ENCODE data around the gene ERCC6L2. TPM values are rescaled to one million over a fixed set of nuclear protein-coding genes. Genes with fewer than 3 reads are reported as not detected.

Gene ERCC6L2
- total and polyA plus RNA-seq, 2 of the 8 experiments (the other 6 are each of a cell fraction or from before 2014, with no cell fraction given) = 9.8 to 50.0 TPM

- FAIRE-seq = no peak
- Histone ChIP-seq H2BK15ac (ENCODE audit: low read length) (no peak overlapping the region), H3K4me3 (ENCODE audit: extremely low read depth in 1 of 4, insufficient read depth in 2 of 4, low read depth in 3 of 4, low read length in 4 of 4) (no peak overlapping the region), H3K79me2 (ENCODE audit: control insufficient read depth in 1 of 2, insufficient read depth in 2 of 2, low read length in 2 of 2) (no peaks in the 10 kb centered on the region), H2AK5ac (ENCODE audit: low read depth, low read length) (no peak overlapping the region), H3K9ac (replicated peaks in 1 of 4; ENCODE audit: extremely low read depth in 1 of 4, low read depth in 3 of 4, low read length in 3 of 4) (no peak overlapping the region), H3K79me1 (ENCODE audit: low read depth, low read length) (no peaks in the 10 kb centered on the region), H2BK12ac (ENCODE audit: low read depth, low read length) (no peak overlapping the region), H3K23me2 (ENCODE audit: low read depth, low read length) (no peaks in the 10 kb centered on the region), H4K5ac (ENCODE audit: insufficient read length, low read depth, low read length) (no peak overlapping the region), H2AFZ (ENCODE audit: low read length) (no peak overlapping the region), H3K4me2 (ENCODE audit: insufficient read depth in 1 of 2, low read depth in 2 of 2, low read length in 2 of 2) (no peak overlapping the region), H3K36me3 (ENCODE audit: control insufficient read depth in 2 of 4, insufficient read depth in 4 of 4, low read length in 3 of 4) (peaks cover 0 to 34% (median 15%) of the 10 kb centered on the region in 4 experiments; a peak in 4 of 8 replicates), H3K4me1 (replicated peaks in 1 of 4; ENCODE audit: control insufficient read depth in 3 of 4, insufficient read depth in 4 of 4, low read length in 3 of 4) (no peaks in the 10 kb centered on the region), H3K18ac (ENCODE audit: extremely low read depth, low read length) (no peak overlapping the region), H2BK120ac (replicated peaks; ENCODE audit: low read depth, low read length) (no peak overlapping the region), H3K9me3 (ENCODE audit: insufficient read depth in 2 of 2, low read depth in 1 of 2, low read length in 1 of 2) (peaks cover 0 to 2% of the 10 kb centered on the region in 2 experiments; a peak in 1 of 4 replicates), H3K27ac (ENCODE audit: low read depth, low read length) (no peak overlapping the region), H3K23ac (ENCODE audit: insufficient read length) (no peak overlapping the region), H4K91ac (replicated peaks; ENCODE audit: insufficient read length, low read length) (no peak overlapping the region), H2BK20ac (ENCODE audit: low read length) (no peak overlapping the region), H3K27me3 (replicated peaks in 1 of 4; ENCODE audit: control insufficient read depth in 3 of 4, extremely low read depth in 1 of 4, insufficient read depth in 3 of 4, low read length in 3 of 4) (no peaks in the 10 kb centered on the region), H3K4ac (replicated peaks; ENCODE audit: insufficient read length, low read depth, low read length) (no peak overlapping the region), H4K20me1 (replicated peaks in 1 of 2; ENCODE audit: control insufficient read depth in 1 of 2, insufficient read depth in 2 of 2, low read length in 2 of 2) (no peaks in the 10 kb centered on the region), H3K14ac (ENCODE audit: insufficient read length) (no peak overlapping the region), H3K56ac (replicated peaks; ENCODE audit: insufficient read length, low read depth, low read length) (no peak overlapping the region), H4K8ac (ENCODE audit: extremely low read depth, insufficient read depth, low read length) (no peak overlapping the region), H2BK5ac (ENCODE audit: low read depth, low read length) (no peak overlapping the region)
- POLR2A ChIA-PET (ENCODE audit: partially characterized antibody) = no interaction called here
- WGBS, 2 experiments (ENCODE audit: extremely low coverage in 1 of 2, insufficient coverage in 1 of 2, insufficient read length in 1 of 2, insufficient replicate concordance in 2 of 2, low coverage in 1 of 2, low lambda C conversion rate in 2 of 2, missing lambda C conversion rate in 1 of 2) = 86% methylated on average over 5 of the region's 5 CpGs; no CpG with 5 or more reads in 1 of the 2 experiments
- CTCF ChIA-PET (ENCODE audit: partially characterized antibody) = no interaction called here
- no peak for DNase-seq (ENCODE audit: low read depth in 1 of 2, low spot score in 2 of 2)
- TF ChIP-seq PHF8 (conservative IDR thresholded peaks at IDR 0.05; ENCODE audit: low read depth, low read length) (no peak), RAD21 (IDR thresholded peaks at IDR 0.05 in 1 of 2, conservative IDR thresholded peaks at IDR 0.05 in 1 of 2; ENCODE audit: low read depth in 2 of 2, low read length in 2 of 2) (no peak), E2F6 (IDR thresholded peaks at IDR 0.05) (no peak), TCF12 (IDR thresholded peaks at IDR 0.05; ENCODE audit: low read depth, low read length) (no peak), RNF2 (IDR thresholded peaks at IDR 0.05; ENCODE audit: borderline replicate concordance, low read depth, low read length, missing control alignments, poor library complexity, severe bottlenecking) (no peak), TAF1 (IDR thresholded peaks at IDR 0.05; ENCODE audit: low read depth, low read length) (no peak), ATF2 (IDR thresholded peaks at IDR 0.05; ENCODE audit: low read length) (no peak), ATF3 (IDR thresholded peaks at IDR 0.05; ENCODE audit: insufficient read depth, low read depth, low read length) (no peak), GTF2F1 (IDR thresholded peaks at IDR 0.05; ENCODE audit: borderline replicate concordance, low read depth, low read length) (no peak)
These were observed 106.4 kb downstream of the ERCC6L2 start for GRCh38 chr9:95981761-95982390.
